A673 (cell line): ENCODE data around the gene NECTIN4.

Experiments used
- CTCF ChIP-seq: fragments of 300-800, 200-600 bp; sonication (generic); conservative IDR thresholded peaks from 2 replicates; pipeline ENCODE4 v1.5.1; 2017; ENCODE audit warnings: low read depth, mild to moderate bottlenecking, antibody characterized with exemption, low read length, moderate library complexity, mixed read lengths
- EZH2 ChIP-seq: fragments of 200-600 bp; sonication (generic); IDR thresholded peaks from 2 replicates; pipeline ENCODE4 v1.6.1; 2017; ENCODE audit warnings: borderline replicate concordance, low read depth, mild to moderate bottlenecking, mixed read lengths, antibody characterized with exemption, low read length; ENCODE audit not compliant: poor library complexity, severe bottlenecking

GRCh38 chr1:161059293-161059692 lies 30.1 kb downstream of the NECTIN4 start:
- TF ChIP-seq CTCF (no peak), EZH2 (no peak)
